Aorta (tissue), 5 donors: Measurements from ENCODE around the gene GAL3ST1. TPM values are rescaled to one million over a fixed set of nuclear protein-coding genes. Genes with fewer than 3 reads are reported as not detected.
"Not testable (repeated sequence)": the region's sequence is repeated elsewhere in the genome, so short reads cannot be mapped to it uniquely, and the experiment has no call there.

Experiments used
- ATAC-seq: fragments of 200-7000 bp; cut with Tn5 transposase; one replicate; pipeline ENCODE4 v1.9.1; 2022; ENCODE audit warnings: moderate library complexity; ENCODE audit not compliant: low FRiP score
- DNase-seq, 2 donors: peaks; one replicate each; pipeline ENCODE4 v3.0.0-alpha.2; 2020
- H3K27ac ChIP-seq, 2 donors: one replicate each; pipeline ENCODE4 v1.5.1; 2013; ENCODE audit warnings: low read length in 2 of 2, mild to moderate bottlenecking in 2 of 2, moderate library complexity in 2 of 2, control low read depth in 1 of 2, inconsistent platforms in 1 of 2, low read depth in 1 of 2
- H3K27me3 ChIP-seq, 2 donors: one replicate each; pipeline ENCODE4 v1.6.1; 2013; ENCODE audit warnings: control low read depth in 1 of 2, low read length in 1 of 2, mild to moderate bottlenecking in 1 of 2, moderate library complexity in 1 of 2; ENCODE audit not compliant: insufficient read depth in 2 of 2, control insufficient read depth in 1 of 2
- H3K36me3 ChIP-seq, 2 donors: one replicate each; pipeline ENCODE4 v1.6.1; 2013; ENCODE audit warnings: control low read depth in 1 of 2, low read length in 1 of 2, mild to moderate bottlenecking in 1 of 2; ENCODE audit not compliant: insufficient read depth in 2 of 2, control insufficient read depth in 1 of 2
- H3K4me1 ChIP-seq, 2 donors: one replicate each; pipeline ENCODE4 v1.6.1; 2013; ENCODE audit warnings: low read length in 2 of 2, control low read depth in 1 of 2, mild to moderate bottlenecking in 1 of 2, moderate library complexity in 1 of 2; ENCODE audit not compliant: insufficient read depth in 2 of 2, control insufficient read depth in 1 of 2
- H3K4me3 ChIP-seq, 2 donors: one replicate each; pipeline ENCODE4 v1.5.1; 2013; ENCODE audit warnings: low read length in 2 of 2, control low read depth in 1 of 2, mild to moderate bottlenecking in 1 of 2
- H3K9me3 ChIP-seq: one replicate; pipeline ENCODE4 v1.6.1; 2013; ENCODE audit warnings: mild to moderate bottlenecking, low read length; ENCODE audit not compliant: control insufficient read depth
- WGBS, 2 donors: extraction: QIAGEN DNeasy Blood & Tissue Kit; methylation state at CpG; one replicate each; pipeline ENCODE4 v1.1.7; 2013; 5-methylcytosine and 5-hydroxymethylcytosine counted together
- intact Hi-C, 2 donors: fragments of 100-400 bp; cut with DNase I; formaldehyde crosslinking; loops; one replicate each; pipeline versions ENCODE4 v1.14.2 to v1.15.0; 2022
- polyA plus RNA-seq, 2 donors: library from polyadenylated mRNA; stranded (reverse); fragments of 200-250 nt; gene quantifications; one replicate each; pipeline ENCODE4 v1.2.3, GENCODE V29; 2013
- total RNA-seq, 2 donors: library from RNA; stranded (reverse); fragmentation: NEBNext Ultra II Directional; extraction: Animal tissue kit (Norgen Biotek cat#: 25700); gene quantifications; one replicate each; pipeline ENCODE4 v1.2.1, GENCODE V29; 2021
- donor health status: healthy with polysubstance abuse.
- donor health status: Bipolar disorder and iron deficiency.
- donor health status: DM: no; HTN: no; CAD: no.
- donor health status: DM: no; HTN: no; CAD: no.
- donor health status: DM: yes; HTN: yes; CAD: no.

The GAL3ST1 gene
- total and polyA plus RNA-seq, 4 donors, result 1.2 to 9.3 (median 2.6) TPM

DNA sequence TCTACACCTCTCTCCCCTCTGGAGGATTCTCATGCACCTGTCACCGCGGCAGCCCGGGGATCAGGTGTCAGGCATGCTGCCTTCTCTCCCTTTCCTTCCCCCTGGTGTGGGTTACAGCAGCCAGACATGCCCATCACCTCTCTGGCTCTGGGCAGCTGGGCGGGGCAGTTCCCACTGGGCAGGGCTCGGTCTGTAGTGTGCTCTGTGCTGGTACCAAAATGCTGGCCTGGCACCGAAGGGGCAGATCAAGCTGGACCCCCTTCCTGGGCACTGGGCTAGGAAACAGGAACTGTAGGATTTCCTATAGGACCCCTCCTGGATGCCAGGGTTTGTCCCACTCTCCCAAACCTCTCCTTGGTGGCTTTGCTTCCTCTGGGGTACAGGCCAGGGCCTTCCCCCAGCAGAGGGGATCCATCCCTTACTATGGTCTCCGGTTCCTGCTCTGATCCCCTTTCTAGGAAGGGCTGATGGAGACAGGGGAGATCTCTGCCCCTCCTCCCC, 821 bp downstream of the GAL3ST1 start:
- H3K27ac ChIP-seq, result no peak overlapping the region
- WGBS, 2 donors, result 60 to 61% methylated on average over 7 of the region's 7 CpGs

GRCh38 chr22:30572840-30573593, 1.4 kb downstream of the GAL3ST1 start:
- Histone ChIP-seq H3K27me3 (no peaks in the 10 kb centered on the region), H3K4me3 (no peak overlapping the region), H3K27ac (no peak overlapping the region), H3K36me3 (no peaks in the 10 kb centered on the region), H3K9me3 (no peaks in the 10 kb centered on the region), H3K4me1 (peaks cover 0 to 3% of the 10 kb centered on the region in 2 donors)
- DNase-seq (no peak), ATAC-seq (no peak)
- WGBS, 2 donors, result 38 to 44% methylated on average over 12 of the region's 12 CpGs
- intact Hi-C loops, result no loop called here

More for the DNA sequence above, 821 bp downstream of the GAL3ST1 start:
- DNase-seq (no peak), ATAC-seq (no peak)
- intact Hi-C loops, result no loop called here
- H3K9me3 ChIP-seq, result no peaks in the 10 kb centered on the region
- H3K4me1 ChIP-seq, result peaks cover 0 to 3% of the 10 kb centered on the region in 2 donors
- no peak overlapping the region for H3K4me3 ChIP-seq
- H3K27me3 ChIP-seq, result no peaks in the 10 kb centered on the region
- no peaks in the 10 kb centered on the region for H3K36me3 ChIP-seq

GRCh38 chr22:30572210-30572609, 2.3 kb downstream of the GAL3ST1 start:
- Histone ChIP-seq H3K27ac (no peak overlapping the region), H3K4me1 (peaks cover 0 to 3% of the 10 kb centered on the region in 2 donors), H3K9me3 (no peaks in the 10 kb centered on the region), H3K27me3 (no peaks in the 10 kb centered on the region), H3K4me3 (no peak overlapping the region), H3K36me3 (no peaks in the 10 kb centered on the region)
- 78 to 84% methylated on average over 6 of the region's 6 CpGs for WGBS, 2 donors
- intact Hi-C loops, result no loop called here
- DNase-seq (no peak), ATAC-seq (no peak)

DNA sequence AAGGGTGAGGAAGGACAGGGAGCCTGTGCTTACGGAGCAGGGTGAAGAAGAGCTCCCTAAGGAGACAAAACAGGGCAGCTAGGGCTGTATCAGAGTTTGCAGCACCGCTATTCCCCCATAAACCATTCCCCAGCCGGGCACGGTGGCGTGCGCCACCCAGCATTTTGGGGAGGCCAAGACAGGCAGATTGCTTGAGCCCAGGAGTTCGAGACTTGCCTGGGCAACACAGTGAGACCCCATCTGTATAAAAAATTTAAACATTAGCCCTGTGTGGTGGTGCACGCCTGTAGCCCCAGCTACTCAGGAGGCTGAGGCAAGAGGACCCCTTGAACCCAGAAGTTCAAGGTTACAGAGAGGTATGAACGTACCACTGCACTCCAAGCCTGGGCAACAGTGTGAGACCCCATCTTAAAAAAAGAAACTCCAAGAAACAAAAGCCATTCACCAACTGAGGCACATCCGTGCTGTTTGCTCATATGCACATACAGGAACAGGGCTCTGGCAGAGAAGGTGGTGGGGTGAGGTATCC, 4.7 kb downstream of the GAL3ST1 start:
- 91 to 95% methylated on average over 10 of the region's 10 CpGs for WGBS, 2 donors
- no peak overlapping the region for H3K27ac ChIP-seq
- DNase-seq (no peak), ATAC-seq (no peak)
- H3K4me1 ChIP-seq, result no peaks in the 10 kb centered on the region
- H3K36me3 ChIP-seq, result no peaks in the 10 kb centered on the region
- H3K9me3 ChIP-seq, result no peaks in the 10 kb centered on the region
- H3K4me3 ChIP-seq, result no peak overlapping the region
- H3K27me3 ChIP-seq, result no peaks in the 10 kb centered on the region
- intact Hi-C loops, result no loop called here

DNA sequence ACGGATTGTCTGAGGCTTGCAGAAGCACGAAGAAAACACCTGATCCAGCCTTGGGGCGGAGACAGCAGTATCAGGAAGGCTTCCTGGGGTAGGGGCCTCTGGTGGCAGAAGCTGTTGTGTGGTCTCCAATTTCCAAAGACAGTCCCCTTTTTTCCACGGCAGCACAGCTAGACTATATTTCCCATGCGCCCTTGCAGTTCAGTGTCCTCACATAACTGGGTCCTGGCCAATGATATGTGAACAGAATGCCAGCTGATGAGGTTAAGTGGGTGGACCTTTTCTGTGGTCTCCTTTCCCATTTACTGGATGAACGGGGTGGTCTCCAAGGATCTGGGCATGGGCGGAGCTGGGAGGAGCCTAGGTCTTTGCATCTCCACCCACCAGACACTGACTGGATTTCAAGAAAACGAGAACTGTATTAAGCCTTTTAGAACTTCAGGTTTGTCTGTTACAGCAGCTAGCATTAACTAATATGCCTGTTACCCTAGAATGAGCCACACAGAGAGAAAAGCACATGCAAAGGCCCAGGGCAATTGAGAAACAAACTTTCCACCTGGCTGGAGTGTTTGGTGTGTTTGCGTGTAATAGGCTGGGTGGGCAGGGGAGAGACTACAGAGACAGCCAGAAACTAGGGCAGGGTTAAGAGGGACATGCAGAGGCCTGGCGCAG, 6.2 kb downstream of the GAL3ST1 start:
- Histone ChIP-seq H3K4me1 (no peaks in the 10 kb centered on the region), H3K9me3 (no peaks in the 10 kb centered on the region), H3K4me3 (no peak overlapping the region), H3K27me3 (no peaks in the 10 kb centered on the region), H3K36me3 (no peaks in the 10 kb centered on the region), H3K27ac (no peak overlapping the region)
- ATAC-seq (no peak), DNase-seq (no peak)
- intact Hi-C loops, result no loop called here
- WGBS, 2 donors, result 70 to 72% methylated on average over 10 of the region's 10 CpGs

- ATAC-seq, H3K4me1 ChIP-seq, DNase-seq, H3K27me3 ChIP-seq, H3K4me3 ChIP-seq, H3K36me3 ChIP-seq, H3K27ac ChIP-seq, H3K9me3 ChIP-seq, intact Hi-C loops: not testable (repeated sequence)
- WGBS, 2 donors, result 90 to 92% methylated on average over 6 of the region's 6 CpGs
Observed at GRCh38 chr22:30567277-30567676, 7.2 kb downstream of the GAL3ST1 start.

DNA sequence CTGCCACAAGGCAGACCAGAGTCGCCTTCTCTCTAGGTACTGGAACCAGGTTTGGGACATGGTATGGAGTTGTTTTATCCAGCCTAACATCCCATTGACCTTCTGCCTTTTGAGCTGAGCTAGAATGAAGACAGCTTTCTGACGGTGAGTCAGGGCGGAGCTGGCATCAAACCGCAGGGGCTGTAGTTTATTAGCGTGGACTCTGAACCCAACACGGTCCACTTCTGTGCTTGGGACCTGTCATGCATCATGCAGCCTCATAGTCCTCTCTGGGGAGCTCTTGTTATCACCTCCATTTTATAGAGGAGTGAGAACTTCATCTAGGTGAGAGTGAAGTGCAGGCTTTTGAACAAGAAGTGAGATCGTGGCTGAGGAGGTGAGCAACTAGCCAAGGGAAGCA, 8.3 kb downstream of the GAL3ST1 start:
- no peak for ATAC-seq

DNA sequence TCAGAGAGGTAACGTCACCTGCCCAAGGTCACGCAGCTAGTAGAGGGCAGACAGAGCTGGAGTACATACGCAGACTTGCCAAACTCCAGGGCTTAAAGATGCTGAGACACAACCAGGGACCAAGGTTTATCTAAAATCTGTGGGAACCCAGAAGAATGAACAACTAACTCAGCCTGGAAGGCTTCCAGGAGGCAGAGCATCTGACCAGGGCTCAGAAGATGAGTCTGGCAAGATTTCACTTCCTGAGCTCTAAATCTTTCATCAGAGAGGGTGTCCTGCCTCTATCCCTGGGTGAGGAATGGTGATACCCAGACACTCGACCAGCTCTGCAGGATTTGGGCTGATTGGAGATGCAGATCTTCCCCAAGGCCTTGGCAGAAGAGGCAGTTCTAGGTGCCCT, 9.1 kb downstream of the GAL3ST1 start:
- Histone ChIP-seq H3K27ac (no peak overlapping the region), H3K9me3 (no peaks in the 10 kb centered on the region), H3K36me3 (no peaks in the 10 kb centered on the region), H3K27me3 (no peaks in the 10 kb centered on the region), H3K4me3 (no peak overlapping the region), H3K4me1 (no peaks in the 10 kb centered on the region)
- intact Hi-C loops, result no loop called here
- DNase-seq, result no peak
- ATAC-seq, result no peak
- 81 to 82% methylated on average over 4 of the region's 4 CpGs for WGBS, 2 donors

More for the DNA sequence above, 8.3 kb downstream of the GAL3ST1 start:
- Histone ChIP-seq H3K27me3 (no peaks in the 10 kb centered on the region), H3K4me3 (no peak overlapping the region), H3K9me3 (no peaks in the 10 kb centered on the region), H3K27ac (no peak overlapping the region), H3K4me1 (no peaks in the 10 kb centered on the region), H3K36me3 (no peaks in the 10 kb centered on the region)
- DNase-seq, result no peak
- WGBS, 2 donors, result 71 to 73% methylated on average over 7 of the region's 7 CpGs
- intact Hi-C loops, result no loop called here

- H3K4me1 ChIP-seq, result no peaks in the 10 kb centered on the region
- H3K36me3 ChIP-seq, result no peaks in the 10 kb centered on the region
- ATAC-seq (no peak), DNase-seq (no peak)
- H3K27me3 ChIP-seq, result no peaks in the 10 kb centered on the region
- intact Hi-C loops, result no loop called here
- no peaks in the 10 kb centered on the region for H3K9me3 ChIP-seq
- 36 to 43% methylated on average over 3 of the region's 3 CpGs for WGBS, 2 donors
- no peak overlapping the region for H3K4me3 ChIP-seq
- no peak overlapping the region for H3K27ac ChIP-seq
Observed at GRCh38 chr22:30564761-30565119, 9.7 kb downstream of the GAL3ST1 start.
